Duodenal mucosa (tissue), 2 donors: ENCODE data around the gene TEX2.
"Not testable (repeated sequence)": the region's sequence is repeated elsewhere in the genome, so short reads cannot be mapped to it uniquely, and the experiment has no call there.

ENCODE experiments used
- H3K27ac ChIP-seq: one replicate; pipeline ENCODE4 v1.7.0; 2013; ENCODE audit warnings: low read depth, low read length
- H3K27me3 ChIP-seq, 2 donors: one replicate each; pipeline ENCODE4 v1.7.0; 2013; ENCODE audit warnings: low read length in 2 of 2, control low read depth in 1 of 2; ENCODE audit not compliant: insufficient read depth in 2 of 2, control insufficient read depth in 1 of 2
- H3K36me3 ChIP-seq, 2 donors: one replicate each; pipeline ENCODE4 v1.7.0; 2013; ENCODE audit warnings: low read length in 2 of 2, control low read depth in 1 of 2; ENCODE audit not compliant: insufficient read depth in 2 of 2, control insufficient read depth in 1 of 2
- H3K4me1 ChIP-seq, 2 donors: one replicate each; pipeline ENCODE4 v1.7.0; 2013; ENCODE audit warnings: low read length in 2 of 2, control low read depth in 1 of 2; ENCODE audit not compliant: insufficient read depth in 2 of 2, control insufficient read depth in 1 of 2
- H3K4me3 ChIP-seq, 2 donors: one replicate each; pipeline ENCODE4 v1.7.0; 2013; ENCODE audit warnings: low read length in 2 of 2, low read depth in 1 of 2
- H3K9ac ChIP-seq, 2 donors: one replicate each; pipeline ENCODE4 v1.7.0; 2013; ENCODE audit warnings: low read length in 2 of 2, low read depth in 1 of 2
- H3K9me3 ChIP-seq, 2 donors: one replicate each; pipeline ENCODE4 v1.7.0; 2013; ENCODE audit warnings: low read length in 2 of 2, control low read depth in 1 of 2; ENCODE audit not compliant: control insufficient read depth in 1 of 2

TEX2 gene

GRCh38 chr17:64240261-64240740 lies 22.8 kb downstream of the TEX2 start:
- H3K4me3 ChIP-seq, result no peak overlapping the region
- no peak overlapping the region for H3K9ac ChIP-seq
- peaks cover 7 to 16% of the 10 kb centered on the region in 2 donors for H3K4me1 ChIP-seq
- no peaks in the 10 kb centered on the region for H3K27me3 ChIP-seq
- no peaks in the 10 kb centered on the region for H3K9me3 ChIP-seq
- H3K27ac ChIP-seq, result no peak overlapping the region
- H3K36me3 ChIP-seq, result no peaks in the 10 kb centered on the region

DNA sequence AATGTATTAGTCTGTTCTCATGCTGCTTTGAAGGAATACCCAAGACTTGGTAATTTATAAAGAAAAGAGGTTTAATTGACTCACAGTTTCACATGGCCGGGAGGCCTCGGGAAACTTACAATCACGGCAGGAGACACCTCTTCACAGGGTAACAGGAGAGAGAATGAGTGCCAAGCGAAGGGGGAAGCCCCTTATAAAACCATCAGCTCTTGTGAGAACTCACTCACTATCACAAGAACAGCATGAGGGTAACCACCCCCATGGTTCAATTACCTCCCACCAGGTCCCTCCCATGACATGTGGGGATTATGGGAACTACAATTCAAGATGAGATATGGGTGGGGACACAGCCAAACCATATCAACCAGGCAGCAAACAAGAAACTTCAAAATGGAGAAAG lies 24.6 kb downstream of the TEX2 start:
- not testable (repeated sequence) for H3K4me3 ChIP-seq, H3K9me3 ChIP-seq, H3K9ac ChIP-seq, H3K27ac ChIP-seq, H3K27me3 ChIP-seq, H3K36me3 ChIP-seq
- peaks cover 7 to 16% of the 10 kb centered on the region in 2 donors for H3K4me1 ChIP-seq

GRCh38 chr17:64236827-64237403 lies 26.1 kb downstream of the TEX2 start:
- H3K4me3 ChIP-seq, result no peak overlapping the region
- no peak overlapping the region for H3K27ac ChIP-seq
- H3K27me3 ChIP-seq, result no peaks in the 10 kb centered on the region
- peaks cover 7 to 16% of the 10 kb centered on the region in 2 donors for H3K4me1 ChIP-seq
- no peak overlapping the region for H3K9ac ChIP-seq
- H3K36me3 ChIP-seq, result no peaks in the 10 kb centered on the region
- H3K9me3 ChIP-seq, result no peaks in the 10 kb centered on the region

DNA sequence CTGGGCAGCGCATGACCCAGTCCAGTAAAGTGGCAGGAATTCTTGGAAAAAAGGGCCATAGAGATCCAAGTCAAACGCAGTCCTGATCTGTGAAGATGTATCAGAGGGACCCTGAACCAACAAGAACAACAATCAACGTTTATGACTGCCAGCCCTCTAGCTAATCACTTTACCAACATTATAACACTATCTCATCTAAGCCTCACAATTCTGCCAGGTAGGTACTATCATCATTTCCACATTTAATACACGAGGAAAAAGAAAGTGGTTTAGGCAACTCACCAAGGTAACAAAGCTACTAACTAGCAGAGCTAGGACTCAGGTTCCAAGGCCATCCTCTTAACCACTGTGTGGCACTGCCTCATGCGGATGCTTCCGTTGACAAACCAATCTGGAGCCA lies 28.1 kb downstream of the TEX2 start:
- Histone ChIP-seq H3K36me3 (no peaks in the 10 kb centered on the region), H3K27ac (no peak overlapping the region), H3K9me3 (no peaks in the 10 kb centered on the region), H3K4me1 (peaks cover 0 to 3% of the 10 kb centered on the region in 2 donors), H3K4me3 (no peak overlapping the region), H3K9ac (no peak overlapping the region), H3K27me3 (no peaks in the 10 kb centered on the region)

GRCh38 chr17:64232466-64233262 lies 30.4 kb downstream of the TEX2 start:
- Histone ChIP-seq H3K36me3 (no peaks in the 10 kb centered on the region), H3K4me1 (no peaks in the 10 kb centered on the region), H3K27ac (no peak overlapping the region), H3K9ac (no peak overlapping the region), H3K4me3 (no peak overlapping the region), H3K27me3 (no peaks in the 10 kb centered on the region), H3K9me3 (no peaks in the 10 kb centered on the region)

DNA sequence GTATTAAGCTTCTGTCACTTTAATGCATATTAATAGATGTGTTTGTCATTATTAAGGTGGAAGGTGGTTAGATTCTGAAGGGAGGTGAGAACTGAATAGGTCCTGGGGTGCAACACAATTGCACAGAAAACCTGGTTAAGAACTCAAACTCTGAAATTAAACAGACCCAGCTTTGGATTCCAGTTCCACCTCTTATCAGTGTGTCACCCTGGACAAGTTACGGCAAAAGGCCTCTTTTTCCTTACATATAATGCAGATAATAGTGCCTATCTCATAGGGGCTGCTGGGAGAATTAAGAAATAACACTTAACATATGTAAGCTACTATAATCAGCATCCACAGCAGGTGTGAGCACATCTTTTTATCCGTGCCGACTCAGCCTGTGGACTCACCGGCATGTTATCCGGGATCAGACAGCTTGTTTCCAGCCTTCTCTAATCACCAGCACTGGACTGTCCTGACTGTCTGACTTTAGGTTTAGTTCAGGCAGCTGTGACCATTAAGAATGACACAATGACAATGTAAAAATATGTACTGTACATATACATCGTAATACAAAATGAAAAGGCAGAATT lies 31.4 kb downstream of the TEX2 start:
- no peak overlapping the region for H3K9ac ChIP-seq
- H3K36me3 ChIP-seq, result no peaks in the 10 kb centered on the region
- no peaks in the 10 kb centered on the region for H3K4me1 ChIP-seq
- no peak overlapping the region for H3K4me3 ChIP-seq
- no peaks in the 10 kb centered on the region for H3K27me3 ChIP-seq
- no peak overlapping the region for H3K27ac ChIP-seq
- H3K9me3 ChIP-seq, result no peaks in the 10 kb centered on the region

DNA sequence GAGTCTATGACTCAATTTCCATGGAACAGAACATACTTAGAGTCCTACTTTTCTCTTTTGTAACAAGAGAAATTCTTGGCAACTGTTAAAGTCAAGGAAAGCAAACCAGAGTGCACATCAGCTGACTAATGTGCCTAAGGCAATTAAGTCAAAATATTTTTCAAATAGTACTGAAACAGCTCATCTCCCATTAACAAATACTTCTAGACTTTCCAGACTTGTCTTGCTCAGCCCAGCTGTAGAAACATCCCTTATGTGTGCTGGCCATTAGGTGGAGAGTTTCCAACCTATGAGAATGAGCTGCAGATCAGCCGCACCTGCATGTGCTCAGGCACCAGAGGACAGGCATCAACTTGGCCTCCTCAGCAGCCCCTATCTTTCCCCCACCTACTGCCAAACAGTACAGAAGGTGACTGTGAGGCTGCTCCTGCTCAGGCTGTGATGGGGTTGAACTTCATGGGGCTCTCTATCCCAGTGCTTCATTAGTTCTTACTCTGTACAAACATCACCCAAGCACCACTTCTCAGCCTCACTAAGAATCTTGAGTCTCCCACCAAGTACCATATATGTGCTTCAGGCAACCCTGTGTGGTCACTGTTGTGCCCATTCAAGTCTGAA lies 32.2 kb downstream of the TEX2 start:
- H3K4me1 ChIP-seq, result no peaks in the 10 kb centered on the region
- peak overlapping the region; percentile 30 for H3K27ac ChIP-seq
- peak overlapping the region in 1 of 2 donors; percentile 16 for H3K9ac ChIP-seq

DNA sequence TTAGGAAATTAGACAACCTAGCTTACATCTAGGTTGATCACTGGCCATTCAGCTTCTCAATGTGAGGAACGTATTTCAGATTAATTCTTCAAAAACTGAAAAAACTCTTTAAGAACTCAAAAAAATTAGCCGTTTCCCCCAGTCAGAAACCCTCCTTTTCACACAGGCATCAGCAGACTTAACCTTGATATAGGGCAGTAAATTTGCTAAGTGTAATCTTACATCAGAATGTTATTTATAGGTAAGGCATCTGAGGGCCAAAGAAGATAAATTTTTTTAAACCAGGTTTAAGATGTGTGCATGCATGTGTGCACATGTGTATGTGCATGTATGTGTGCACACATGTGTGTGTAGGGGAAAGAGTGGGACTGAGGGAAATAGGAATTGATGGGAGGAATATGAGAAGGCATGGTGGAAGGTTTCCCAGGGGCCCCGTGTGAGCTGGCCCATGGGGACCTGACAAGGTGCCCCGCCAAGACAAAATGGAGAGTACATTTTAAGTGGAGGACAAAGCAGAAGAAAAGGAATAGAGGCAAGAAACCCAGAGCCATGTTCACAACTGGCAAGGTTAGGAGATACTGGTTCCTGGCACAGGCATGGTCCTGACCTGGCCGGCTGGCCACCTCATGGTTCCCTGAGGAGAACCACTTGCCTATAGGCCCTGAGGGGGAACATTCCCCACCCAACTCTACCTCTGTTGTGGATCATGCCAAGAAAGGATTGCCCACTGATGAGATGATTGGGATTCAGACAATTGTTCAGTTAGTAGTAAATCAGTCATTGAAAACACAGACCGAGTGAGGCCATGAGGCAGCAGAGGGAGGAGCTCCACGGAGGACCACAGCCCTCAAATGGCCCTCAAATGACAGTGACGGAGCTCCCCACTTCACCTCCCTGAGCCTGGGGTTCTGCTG lies 33.0 kb downstream of the TEX2 start:
- H3K9me3 ChIP-seq, result no peaks in the 10 kb centered on the region
- no peaks in the 10 kb centered on the region for H3K4me1 ChIP-seq
- H3K27me3 ChIP-seq, result no peaks in the 10 kb centered on the region
- H3K36me3 ChIP-seq, result no peaks in the 10 kb centered on the region
- H3K9ac ChIP-seq, result no peak overlapping the region
- no peak overlapping the region for H3K4me3 ChIP-seq
- peak overlapping the region; percentile 30 for H3K27ac ChIP-seq

More for the DNA sequence above, 32.2 kb downstream of the TEX2 start:
- Histone ChIP-seq H3K4me3 (no peak overlapping the region), H3K27me3 (no peaks in the 10 kb centered on the region), H3K9me3 (no peaks in the 10 kb centered on the region), H3K36me3 (no peaks in the 10 kb centered on the region)

DNA sequence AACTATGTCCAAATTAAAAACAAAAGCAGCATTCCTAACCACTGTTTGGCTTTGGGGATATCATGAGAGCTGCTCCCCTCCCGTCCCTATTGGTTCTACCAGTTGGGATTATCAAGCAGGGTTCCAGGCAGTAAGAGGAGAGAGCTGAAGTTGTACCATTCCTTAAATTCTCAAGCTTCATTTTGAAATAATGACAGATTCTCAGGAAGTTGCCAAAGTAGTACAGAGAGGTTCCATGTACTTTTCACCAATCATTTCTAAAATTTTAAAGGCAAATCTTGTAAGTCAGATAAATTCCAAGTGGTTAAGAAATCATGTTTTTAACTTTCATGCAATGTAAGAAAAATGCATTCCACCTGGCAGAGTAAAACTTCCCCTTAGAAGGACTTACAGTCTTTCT lies 36.9 kb downstream of the TEX2 start:
- H3K4me1 ChIP-seq, result peaks cover 5% of the 10 kb centered on the region in 2 donors
- no peaks in the 10 kb centered on the region for H3K9me3 ChIP-seq
- H3K9ac ChIP-seq, result no peak overlapping the region
- H3K4me3 ChIP-seq, result no peak overlapping the region
- H3K36me3 ChIP-seq, result no peaks in the 10 kb centered on the region
- no peak overlapping the region for H3K27ac ChIP-seq
- H3K27me3 ChIP-seq, result no peaks in the 10 kb centered on the region
